Endodermal cell (in vitro differentiated cells): ENCODE measurements around the gene NDUFV2. TPM values are rescaled to one million over a fixed set of nuclear protein-coding genes. Genes with fewer than 3 reads are reported as not detected.

ENCODE experiments used
- DNase-seq: peaks from one replicate; pipeline ENCODE4 v3.0.0-alpha.2; 2017
- H3K27ac ChIP-seq: 2 replicates; pipeline ENCODE4 v1.5.1; 2013; ENCODE audit warnings: mild to moderate bottlenecking, low read depth, low read length, moderate library complexity
- H3K27me3 ChIP-seq: 2 replicates; pipeline ENCODE4 v1.6.1; 2013; ENCODE audit warnings: mild to moderate bottlenecking, low read length, moderate library complexity; ENCODE audit not compliant: insufficient read depth, control insufficient read depth, poor library complexity, severe bottlenecking
- H3K36me3 ChIP-seq: 2 replicates; pipeline ENCODE4 v1.7.0; 2013; ENCODE audit warnings: mild to moderate bottlenecking, low read length, moderate library complexity; ENCODE audit not compliant: control insufficient read depth, insufficient read depth
- H3K4me1 ChIP-seq: one replicate; pipeline ENCODE4 v1.7.0; 2013; ENCODE audit warnings: low read length; ENCODE audit not compliant: control insufficient read depth, insufficient read depth
- H3K4me3 ChIP-seq: 2 replicates; pipeline ENCODE4 v1.5.1; 2013; ENCODE audit warnings: mild to moderate bottlenecking, low read length, moderate library complexity
- H3K9ac ChIP-seq: 2 replicates; pipeline ENCODE4 v1.6.1; 2013; ENCODE audit warnings: mild to moderate bottlenecking, low read length, moderate library complexity; ENCODE audit not compliant: poor library complexity, severe bottlenecking; ENCODE audit errors: extremely low read depth
- H3K9me3 ChIP-seq: 2 replicates; pipeline ENCODE4 v1.6.1; 2013; ENCODE audit warnings: mild to moderate bottlenecking, low read length, moderate library complexity; ENCODE audit not compliant: control insufficient read depth
- H3K27ac Mint-ChIP-seq: 2 replicates; pipeline ENCODE4 v1.8.0; 2020; ENCODE audit warnings: mixed read lengths
- H3K27me3 Mint-ChIP-seq: 2 replicates; pipeline ENCODE4 v1.8.0; 2021; ENCODE audit warnings: mild to moderate bottlenecking, mixed read lengths; ENCODE audit not compliant: insufficient read depth
- H3K36me3 Mint-ChIP-seq: 2 replicates; pipeline ENCODE4 v1.8.0; 2020; ENCODE audit warnings: low read depth, mixed read lengths
- H3K4me1 Mint-ChIP-seq: 2 replicates; pipeline ENCODE4 v1.8.0; 2020; ENCODE audit warnings: mixed read lengths
- H3K4me3 Mint-ChIP-seq: 2 replicates; pipeline ENCODE4 v1.8.0; 2020; ENCODE audit warnings: mild to moderate bottlenecking, moderate library complexity, mixed read lengths
- H3K9me3 Mint-ChIP-seq: 2 replicates; pipeline ENCODE4 v1.8.0; 2020; ENCODE audit warnings: mild to moderate bottlenecking, mixed read lengths
- CTCF ChIP-seq: fragments of 200-600 bp; sonication (generic); conservative IDR thresholded peaks from 2 replicates; pipeline ENCODE4 v1.5.0; 2021; ENCODE audit warnings: antibody characterized with exemption, mild to moderate bottlenecking
- WGBS, 2 experiments: methylation state at CpG; one replicate each; pipeline versions ENCODE4 v1.1.5 to v1.1.7; 2013; ENCODE audit warnings: missing lambda C conversion rate in 2 of 2, mixed read lengths in 1 of 2; ENCODE audit not compliant: insufficient coverage in 1 of 2, insufficient read length in 1 of 2; 5-methylcytosine and 5-hydroxymethylcytosine counted together
- total RNA-seq, 2 donors: library from RNA; stranded (reverse); fragmentation: NEBNext Ultra II Directional in 1 of 2; extraction: Animal tissue kit (Norgen Biotek cat#: 25700) in 1 of 2; gene quantifications; 2 replicates in 1 of 2; 3 replicates in 1 of 2; pipeline ENCODE4 v1.2.1, GENCODE V29; 2021

Gene NDUFV2
- total RNA-seq, 2 donors from 2014 or later: 123 to 138 TPM

DNA sequence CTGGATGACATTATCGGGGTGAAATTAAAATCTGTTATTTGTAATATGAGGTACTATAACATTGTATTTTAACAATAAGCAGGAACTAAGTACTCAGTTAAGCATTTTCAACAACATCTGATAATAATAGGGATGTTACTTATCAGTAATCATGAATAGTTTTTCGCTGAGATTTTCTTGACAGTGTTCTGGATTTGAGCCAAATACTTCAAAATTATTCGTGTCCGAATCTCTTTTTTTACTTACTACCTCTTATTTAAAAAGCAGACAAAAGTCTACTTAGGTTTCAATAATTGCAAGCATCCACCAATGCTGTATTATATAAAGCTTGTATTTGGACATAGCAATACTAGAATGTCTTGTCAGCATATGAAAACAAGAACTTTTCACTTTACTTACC is 27.7 kb downstream of the NDUFV2 start:
- H3K4me3 Mint-ChIP-seq: no peak overlapping the region
- no peak for DNase-seq
- WGBS, 2 experiments: 92 to 100% methylated on average over 1 to 3 of the region's 4 CpGs
- H3K36me3 ChIP-seq: peaks cover 80% of the 10 kb centered on the region
- no peaks in the 10 kb centered on the region for H3K4me1 ChIP-seq
- H3K27ac Mint-ChIP-seq: no peak overlapping the region
- no peaks in the 10 kb centered on the region for H3K27me3 Mint-ChIP-seq
- peaks cover 75% of the 10 kb centered on the region for H3K36me3 Mint-ChIP-seq
- no peaks in the 10 kb centered on the region for H3K9me3 Mint-ChIP-seq
- TF ChIP-seq CTCF: no peak
- H3K4me3 ChIP-seq: no peak overlapping the region
- no peaks in the 10 kb centered on the region for H3K27me3 ChIP-seq
- no peak overlapping the region for H3K9ac ChIP-seq
- peaks cover 7% of the 10 kb centered on the region for H3K4me1 Mint-ChIP-seq
- H3K27ac ChIP-seq: no peak overlapping the region
- no peaks in the 10 kb centered on the region for H3K9me3 ChIP-seq

GRCh38 chr18:9130806-9131205 is 28.3 kb downstream of the NDUFV2 start:
- Mint-ChIP-seq H3K4me3 (no peak overlapping the region), H3K4me1 (peaks cover 13% of the 10 kb centered on the region), H3K9me3 (no peaks in the 10 kb centered on the region), H3K36me3 (peaks cover 69% of the 10 kb centered on the region), H3K27me3 (no peaks in the 10 kb centered on the region), H3K27ac (no peak overlapping the region)
- Histone ChIP-seq H3K4me1 (no peaks in the 10 kb centered on the region), H3K9me3 (no peaks in the 10 kb centered on the region), H3K27ac (no peak overlapping the region), H3K4me3 (no peak overlapping the region), H3K36me3 (peaks cover 74% of the 10 kb centered on the region), H3K27me3 (no peaks in the 10 kb centered on the region), H3K9ac (no peak overlapping the region)
- DNase-seq: no peak
- 88 to 100% methylated on average over 2 of the region's 2 CpGs for WGBS, 2 experiments
- TF ChIP-seq CTCF: no peak

DNA sequence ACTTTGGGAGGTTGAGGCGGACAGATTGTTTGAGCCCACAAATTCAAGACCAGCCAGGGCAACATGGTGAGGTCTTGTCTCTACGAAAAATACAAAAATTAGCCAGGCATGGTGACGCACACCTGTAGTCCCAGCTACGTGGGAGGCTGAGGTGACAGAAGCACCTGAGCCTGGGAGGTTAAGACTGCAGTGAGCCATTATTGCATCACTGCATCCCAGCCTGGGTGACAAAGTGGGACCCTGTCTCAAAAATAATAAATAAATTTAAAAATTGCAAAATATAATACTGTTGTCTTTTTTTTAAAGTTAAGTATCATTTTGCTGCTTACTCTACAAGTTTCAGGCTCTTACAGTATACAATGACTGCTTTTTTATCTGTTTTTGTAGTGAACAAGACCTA is 30.1 kb downstream of the NDUFV2 start:
- Histone ChIP-seq H3K4me3 (no peak overlapping the region), H3K4me1 (no peaks in the 10 kb centered on the region), H3K36me3 (peaks cover 56% of the 10 kb centered on the region), H3K27me3 (no peaks in the 10 kb centered on the region), H3K9ac (no peak overlapping the region), H3K27ac (no peak overlapping the region), H3K9me3 (no peaks in the 10 kb centered on the region)
- peaks cover 54% of the 10 kb centered on the region for H3K36me3 Mint-ChIP-seq
- H3K27ac Mint-ChIP-seq: no peak overlapping the region
- DNase-seq: no peak
- H3K27me3 Mint-ChIP-seq: no peaks in the 10 kb centered on the region
- no peak overlapping the region for H3K4me3 Mint-ChIP-seq
- no peak for TF ChIP-seq CTCF
- WGBS, 2 experiments: 93 to 96% methylated on average over 4 of the region's 4 CpGs
- H3K9me3 Mint-ChIP-seq: no peaks in the 10 kb centered on the region
- H3K4me1 Mint-ChIP-seq: peaks cover 14% of the 10 kb centered on the region
